ENCODE data around the gene HBG1.

The HBG1 gene

DNA sequence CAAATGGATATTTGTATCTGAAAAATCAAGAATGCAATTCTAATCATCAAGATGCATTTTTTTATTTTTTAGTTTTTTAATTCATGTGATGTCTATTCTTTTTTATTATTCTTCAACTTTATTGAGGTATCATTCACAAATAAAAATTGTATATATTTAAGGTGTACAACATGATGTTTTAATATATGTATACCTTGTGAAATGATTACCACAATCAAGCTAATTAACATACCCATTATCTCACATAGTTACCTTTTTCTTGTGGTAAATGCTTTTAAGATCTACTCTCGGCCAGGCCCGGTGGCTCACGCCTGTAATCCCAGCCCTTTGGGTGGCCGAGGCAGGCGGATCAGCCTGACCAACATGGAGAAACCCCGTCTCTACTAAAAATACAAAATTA lies 26.5 kb downstream of the HBG1 start:
- Histone ChIP-seq H3K27me3 (ENCODE audit: insufficient read depth, low read length, poor library complexity) (no peaks in the 10 kb centered on the region), H3K9ac (ENCODE audit: low read length) (no peak overlapping the region), H3K4me1 (ENCODE audit: control insufficient read depth, low read depth, low read length) (no peaks in the 10 kb centered on the region), H2AK5ac (ENCODE audit: low read length) (no peak overlapping the region), H3K56ac (ENCODE audit: low read length) (no peak overlapping the region), H2BK15ac (replicated peaks; ENCODE audit: low read depth) (no peak overlapping the region), H2BK120ac (ENCODE audit: low read depth, low read length) (no peak overlapping the region), H3K79me2 (ENCODE audit: control insufficient read depth, insufficient read depth, low read length) (no peaks in the 10 kb centered on the region), H3K27ac (ENCODE audit: low read depth, low read length) (no peak overlapping the region), H3K4ac (ENCODE audit: low read depth, low read length) (no peak overlapping the region), H3K18ac (ENCODE audit: low read length) (no peak overlapping the region), H4K8ac (ENCODE audit: low read depth, low read length) (no peak overlapping the region), H2BK5ac (ENCODE audit: low read length) (no peak overlapping the region), H3K4me2 (ENCODE audit: low read length) (no peak overlapping the region), H3K23ac (ENCODE audit: low read length) (no peak overlapping the region), H3K79me1 (ENCODE audit: low read length) (no peaks in the 10 kb centered on the region), H3K4me3 (ENCODE audit: low read length) (no peak overlapping the region), H4K5ac (ENCODE audit: low read length) (no peak overlapping the region), H3K36me3 (ENCODE audit: control insufficient read depth, insufficient read depth, low read length) (no peaks in the 10 kb centered on the region)
- no peak for DNase-seq
- WGBS (ENCODE audit: extremely low coverage, insufficient coverage, low lambda C conversion rate), result no CpG with 5 or more reads among the region's 6 CpGs

- no peak overlapping the region for H3K27ac ChIP-seq (ENCODE audit: low read depth, low read length)
- H2BK120ac ChIP-seq (ENCODE audit: low read depth, low read length), result no peak overlapping the region
- H4K5ac ChIP-seq (ENCODE audit: low read length), result no peak overlapping the region
- no peak overlapping the region for H3K18ac ChIP-seq (ENCODE audit: low read length)
- no peak overlapping the region for H3K4me2 ChIP-seq (ENCODE audit: low read length)
- no peak overlapping the region for H3K4me3 ChIP-seq (ENCODE audit: low read length)
- no peak overlapping the region for H3K23ac ChIP-seq (ENCODE audit: low read length)
- no peaks in the 10 kb centered on the region for H3K4me1 ChIP-seq (ENCODE audit: control insufficient read depth, low read depth, low read length)
- no peak overlapping the region for H3K9ac ChIP-seq (ENCODE audit: low read length)
- H3K79me1 ChIP-seq (ENCODE audit: low read length), result no peaks in the 10 kb centered on the region
- H2AK5ac ChIP-seq (ENCODE audit: low read length), result no peak overlapping the region
- H4K8ac ChIP-seq (ENCODE audit: low read depth, low read length), result no peak overlapping the region
- no CpG with 5 or more reads among the region's 7 CpGs for WGBS (ENCODE audit: extremely low coverage, insufficient coverage, low lambda C conversion rate)
- no peaks in the 10 kb centered on the region for H3K79me2 ChIP-seq (ENCODE audit: control insufficient read depth, insufficient read depth, low read length)
- no peak overlapping the region for H2BK5ac ChIP-seq (ENCODE audit: low read length)
- H3K56ac ChIP-seq (ENCODE audit: low read length), result no peak overlapping the region
- peak; percentile 82 for DNase-seq
- no peak overlapping the region for H3K4ac ChIP-seq (ENCODE audit: low read depth, low read length)
- H3K27me3 ChIP-seq (ENCODE audit: insufficient read depth, low read length, poor library complexity), result no peaks in the 10 kb centered on the region
- no peak overlapping the region for H2BK15ac ChIP-seq (replicated peaks; ENCODE audit: low read depth)
- no peaks in the 10 kb centered on the region for H3K36me3 ChIP-seq (ENCODE audit: control insufficient read depth, insufficient read depth, low read length)
Observed at GRCh38 chr11:5210376-5210885, 39.2 kb downstream of the HBG1 start.

- WGBS (ENCODE audit: extremely low coverage, insufficient coverage, low lambda C conversion rate), result no CpG with 5 or more reads among the region's 1 CpG
- H3K4me2 ChIP-seq (ENCODE audit: low read length), result no peak overlapping the region
- no peak overlapping the region for H3K4me3 ChIP-seq (ENCODE audit: low read length)
- H3K79me2 ChIP-seq (ENCODE audit: control insufficient read depth, insufficient read depth, low read length), result no peaks in the 10 kb centered on the region
- H2BK15ac ChIP-seq (replicated peaks; ENCODE audit: low read depth), result no peak overlapping the region
- no peaks in the 10 kb centered on the region for H3K36me3 ChIP-seq (ENCODE audit: control insufficient read depth, insufficient read depth, low read length)
- no peak overlapping the region for H3K27ac ChIP-seq (ENCODE audit: low read depth, low read length)
- no peaks in the 10 kb centered on the region for H3K4me1 ChIP-seq (ENCODE audit: control insufficient read depth, low read depth, low read length)
- no peak overlapping the region for H3K4ac ChIP-seq (ENCODE audit: low read depth, low read length)
- H3K9ac ChIP-seq (ENCODE audit: low read length), result no peak overlapping the region
- H3K27me3 ChIP-seq (ENCODE audit: insufficient read depth, low read length, poor library complexity), result no peaks in the 10 kb centered on the region
- peak; percentile 87 for DNase-seq
- no peak overlapping the region for H4K8ac ChIP-seq (ENCODE audit: low read depth, low read length)
- no peak overlapping the region for H3K18ac ChIP-seq (ENCODE audit: low read length)
- no peak overlapping the region for H2BK5ac ChIP-seq (ENCODE audit: low read length)
- H3K23ac ChIP-seq (ENCODE audit: low read length), result no peak overlapping the region
- H3K56ac ChIP-seq (ENCODE audit: low read length), result no peak overlapping the region
- H2AK5ac ChIP-seq (ENCODE audit: low read length), result no peak overlapping the region
- no peaks in the 10 kb centered on the region for H3K79me1 ChIP-seq (ENCODE audit: low read length)
- H2BK120ac ChIP-seq (ENCODE audit: low read depth, low read length), result no peak overlapping the region
- H4K5ac ChIP-seq (ENCODE audit: low read length), result no peak overlapping the region
Observed at GRCh38 chr11:5204787-5205186, 44.9 kb downstream of the HBG1 start.

GRCh38 chr11:5203366-5203765 lies 46.3 kb downstream of the HBG1 start:
- Histone ChIP-seq H3K27ac (ENCODE audit: low read depth, low read length) (no peak overlapping the region), H3K4me1 (ENCODE audit: control insufficient read depth, low read depth, low read length) (no peaks in the 10 kb centered on the region), H3K56ac (ENCODE audit: low read length) (no peak overlapping the region), H3K4me3 (ENCODE audit: low read length) (no peak overlapping the region), H2BK5ac (ENCODE audit: low read length) (no peak overlapping the region), H4K8ac (ENCODE audit: low read depth, low read length) (no peak overlapping the region), H2AK5ac (ENCODE audit: low read length) (no peak overlapping the region), H2BK120ac (ENCODE audit: low read depth, low read length) (no peak overlapping the region), H3K4me2 (ENCODE audit: low read length) (no peak overlapping the region), H3K9ac (ENCODE audit: low read length) (no peak overlapping the region), H3K36me3 (ENCODE audit: control insufficient read depth, insufficient read depth, low read length) (no peaks in the 10 kb centered on the region), H4K5ac (ENCODE audit: low read length) (no peak overlapping the region), H3K23ac (ENCODE audit: low read length) (no peak overlapping the region), H3K18ac (ENCODE audit: low read length) (no peak overlapping the region), H3K27me3 (ENCODE audit: insufficient read depth, low read length, poor library complexity) (no peaks in the 10 kb centered on the region), H2BK15ac (replicated peaks; ENCODE audit: low read depth) (no peak overlapping the region), H3K79me2 (ENCODE audit: control insufficient read depth, insufficient read depth, low read length) (no peaks in the 10 kb centered on the region), H3K79me1 (ENCODE audit: low read length) (no peaks in the 10 kb centered on the region), H3K4ac (ENCODE audit: low read depth, low read length) (no peak overlapping the region)
- WGBS (ENCODE audit: extremely low coverage, insufficient coverage, low lambda C conversion rate), result no CpG with 5 or more reads among the region's 2 CpGs
- DNase-seq, result no peak

GRCh38 chr11:5200582-5200981 lies 49.1 kb downstream of the HBG1 start, which contains the start of gene OR51V1:
Gene OR51V1, minus strand, starts transcription at chr11:5200682. Its CDS starts 0 bp downstream, at chr11:5200682.
- Histone ChIP-seq H3K18ac (ENCODE audit: low read length) (no peak within 1 kb of the TSS), H3K27me3 (ENCODE audit: insufficient read depth, low read length, poor library complexity) (no peaks in the 10 kb centered on the region), H4K5ac (ENCODE audit: low read length) (no peak within 1 kb of the TSS), H2AK5ac (ENCODE audit: low read length) (no peak within 1 kb of the TSS), H3K36me3 (ENCODE audit: control insufficient read depth, insufficient read depth, low read length) (no peaks in the 10 kb centered on the region), H2BK120ac (ENCODE audit: low read depth, low read length) (no peak within 1 kb of the TSS), H3K4ac (ENCODE audit: low read depth, low read length) (no peak within 1 kb of the TSS), H3K23ac (ENCODE audit: low read length) (no peak within 1 kb of the TSS), H3K4me2 (ENCODE audit: low read length) (no peak within 1 kb of the TSS), H3K4me1 (ENCODE audit: control insufficient read depth, low read depth, low read length) (no peaks in the 10 kb centered on the region), H3K27ac (ENCODE audit: low read depth, low read length) (no peak within 1 kb of the TSS), H3K56ac (ENCODE audit: low read length) (no peak within 1 kb of the TSS), H3K9ac (ENCODE audit: low read length) (no peak within 1 kb of the TSS), H3K79me1 (ENCODE audit: low read length) (no peaks in the 10 kb centered on the region), H2BK15ac (replicated peaks; ENCODE audit: low read depth) (no peak within 1 kb of the TSS), H4K8ac (ENCODE audit: low read depth, low read length) (no peak within 1 kb of the TSS), H3K79me2 (ENCODE audit: control insufficient read depth, insufficient read depth, low read length) (no peaks in the 10 kb centered on the region), H3K4me3 (ENCODE audit: low read length) (no peak within 1 kb of the TSS), H2BK5ac (ENCODE audit: low read length) (no peak within 1 kb of the TSS)
- DNase-seq, result no peak
- no CpG with 5 or more reads among the region's 1 CpG for WGBS (ENCODE audit: extremely low coverage, insufficient coverage, low lambda C conversion rate)

DNA sequence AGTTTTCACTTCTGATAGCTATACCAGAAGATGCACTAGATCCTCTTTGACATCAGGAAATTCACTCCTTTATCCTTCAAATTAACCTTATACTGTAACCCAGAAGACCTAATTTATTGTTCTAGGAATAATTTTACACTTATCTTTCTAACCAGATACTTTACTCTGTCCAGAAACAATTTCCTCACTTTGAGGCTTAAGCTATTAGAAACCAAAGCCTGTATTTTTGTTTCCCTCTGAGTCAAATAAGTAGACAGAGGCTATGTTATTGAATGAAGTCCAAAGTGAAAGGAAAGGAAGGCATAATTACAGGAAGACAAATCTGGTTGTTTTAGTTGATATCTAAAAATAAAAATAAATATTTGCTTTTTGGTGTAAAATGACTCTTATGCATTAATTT lies 51.4 kb downstream of the HBG1 start:
- Histone ChIP-seq H2BK5ac (ENCODE audit: low read length) (no peak overlapping the region), H4K8ac (ENCODE audit: low read depth, low read length) (no peak overlapping the region)

More for the DNA sequence above, 51.4 kb downstream of the HBG1 start:
- no peak overlapping the region for H4K5ac ChIP-seq (ENCODE audit: low read length)
- no peak for DNase-seq
- no peak overlapping the region for H3K27ac ChIP-seq (ENCODE audit: low read depth, low read length)
- no peaks in the 10 kb centered on the region for H3K36me3 ChIP-seq (ENCODE audit: control insufficient read depth, insufficient read depth, low read length)
- H3K79me1 ChIP-seq (ENCODE audit: low read length), result no peaks in the 10 kb centered on the region
- no peak overlapping the region for H3K4ac ChIP-seq (ENCODE audit: low read depth, low read length)
- no peaks in the 10 kb centered on the region for H3K4me1 ChIP-seq (ENCODE audit: control insufficient read depth, low read depth, low read length)
- no peak overlapping the region for H3K9ac ChIP-seq (ENCODE audit: low read length)
- H2BK120ac ChIP-seq (ENCODE audit: low read depth, low read length), result no peak overlapping the region
- H3K4me2 ChIP-seq (ENCODE audit: low read length), result no peak overlapping the region
- no peak overlapping the region for H3K4me3 ChIP-seq (ENCODE audit: low read length)
- H3K23ac ChIP-seq (ENCODE audit: low read length), result no peak overlapping the region
- H3K56ac ChIP-seq (ENCODE audit: low read length), result no peak overlapping the region
- H2AK5ac ChIP-seq (ENCODE audit: low read length), result no peak overlapping the region
- H3K27me3 ChIP-seq (ENCODE audit: insufficient read depth, low read length, poor library complexity), result no peaks in the 10 kb centered on the region
- no peak overlapping the region for H3K18ac ChIP-seq (ENCODE audit: low read length)
- no peak overlapping the region for H2BK15ac ChIP-seq (replicated peaks; ENCODE audit: low read depth)
- no peaks in the 10 kb centered on the region for H3K79me2 ChIP-seq (ENCODE audit: control insufficient read depth, insufficient read depth, low read length)

Measured in mesendoderm (in vitro differentiated cells).